K562 (cell line): ENCODE data around the gene TP53I3. TPM values are rescaled to one million over a fixed set of nuclear protein-coding genes. Genes with fewer than 3 reads are reported as not detected.
A peak's percentile ranks its signal among the peaks of the same experiment; 100 is the strongest.

ENCODE experiments used
- ATAC-seq: fragments of 200-7000 bp; cut with Tn5 transposase; 3 replicates; pipeline ENCODE4 v1.9.1; 2020; ENCODE audit warnings: moderate library complexity
- BruUV-seq: library from RNA; stranded (reverse); fragments of 400-500 nt; replicated peaks from 2 replicates; lab custom pipeline; 2021; lab: Mats Ljungman, UMichigan
- CTCF ChIA-PET: fragments of 300-600 bp; formaldehyde crosslinking; extraction: SDS; loops from one replicate; lab custom pipeline; 2021; ENCODE audit warnings: low intra/inter-chr PET ratio; lab: Yijun Ruan, JAX
- POLR2A ChIA-PET: fragments of 300-600, 350-650 bp; sonication (Branson Sonifier 250); formaldehyde crosslinking; extraction: SDS; loops from one replicate; lab custom pipeline; 2021; ENCODE audit warnings: antibody characterized with exemption, inconsistent platforms; lab: Yijun Ruan, JAX
- DNase-seq, 4 experiments: peaks; one replicate each; pipeline versions ENCODE4 v3.0.0 to v3.0.0-alpha.2; 2011 to 2018; ENCODE audit warnings: low spot score in 3 of 4, mixed read lengths in 3 of 4; ENCODE audit errors: extremely low read depth in 1 of 4
- FAIRE-seq: peaks from 2 replicates; lab custom pipeline; 2011; peaks lifted over from hg19 to GRCh38; lab: Jason Lieb, UNC
- H2AFZ ChIP-seq: 2 replicates; pipeline ENCODE4 v1.6.0; 2011; ENCODE audit warnings: low read depth, low read length, control low read depth, inconsistent platforms
- H3K27ac ChIP-seq: fragments of 200-600 bp; 3 replicates; pipeline ENCODE4 v1.8.0; 2011; ENCODE audit warnings: low read depth, mild to moderate bottlenecking, control low read depth, inconsistent platforms, low read length, moderate library complexity, mixed read lengths; ENCODE audit errors: extremely low read depth
- H3K27me3 ChIP-seq, 2 experiments: fragments of 300-600 bp in 1 of 2; 2 replicates in 1 of 2; 3 replicates in 1 of 2; pipeline versions ENCODE4 v1.6.0 to v1.8.0; 2011; ENCODE audit warnings: inconsistent platforms in 2 of 2, low read length in 2 of 2, mild to moderate bottlenecking in 1 of 2, mixed read lengths in 1 of 2, moderate library complexity in 1 of 2; ENCODE audit not compliant: control insufficient read depth in 2 of 2, insufficient read depth in 2 of 2
- H3K36me3 ChIP-seq: fragments of 300-600 bp; 3 replicates; pipeline ENCODE4 v1.8.0; 2011; ENCODE audit warnings: mild to moderate bottlenecking, low read length, inconsistent platforms; ENCODE audit not compliant: control insufficient read depth, insufficient read depth
- H3K4me1 ChIP-seq, 2 experiments: fragments of 200-600 bp in 1 of 2; replicated peaks in 1 of 2; 2 replicates in 1 of 2; 3 replicates in 1 of 2; pipeline versions ENCODE4 v1.5.1 to v1.8.0; 2011; ENCODE audit warnings: inconsistent platforms in 2 of 2, low read length in 2 of 2, mild to moderate bottlenecking in 1 of 2, mixed read lengths in 1 of 2, moderate library complexity in 1 of 2; ENCODE audit not compliant: control insufficient read depth in 2 of 2, insufficient read depth in 2 of 2
- H3K4me2 ChIP-seq: 2 replicates; pipeline ENCODE4 v1.6.1; 2011; ENCODE audit warnings: low read length, control low read depth, inconsistent platforms, mixed read lengths; ENCODE audit not compliant: insufficient read depth
- H3K4me3 ChIP-seq: fragments of 200-600 bp; sonication (generic), shearing (Covaris generic); 2 replicates; pipeline ENCODE4 v1.5.1; 2016; ENCODE audit warnings: control low read depth, inconsistent platforms
- H3K79me2 ChIP-seq: fragments of 200-600 bp; 3 replicates; pipeline ENCODE4 v1.8.0; 2011; ENCODE audit warnings: low read length, inconsistent platforms; ENCODE audit not compliant: control insufficient read depth, insufficient read depth
- H3K9ac ChIP-seq, 2 experiments: 2 replicates each; pipeline versions ENCODE4 v1.6.0 to v1.6.1; 2011; ENCODE audit warnings: low read depth in 2 of 2, low read length in 2 of 2, control low read depth in 1 of 2, inconsistent platforms in 1 of 2, mild to moderate bottlenecking in 1 of 2, mixed read lengths in 1 of 2; ENCODE audit not compliant: insufficient read depth in 1 of 2
- H3K9me1 ChIP-seq: one replicate; pipeline ENCODE4 v1.6.0; 2011; ENCODE audit warnings: inconsistent platforms, mild to moderate bottlenecking, low read length, moderate library complexity; ENCODE audit not compliant: control insufficient read depth, insufficient read depth
- H3K9me3 ChIP-seq: replicated peaks from 2 replicates; pipeline ENCODE4 v1.5.1; 2011; ENCODE audit warnings: low read depth, low read length, inconsistent platforms; ENCODE audit not compliant: control insufficient read depth, insufficient read depth
- H4K20me1 ChIP-seq: replicated peaks from 2 replicates; pipeline ENCODE4 v1.6.1; 2011; ENCODE audit warnings: low read length, inconsistent platforms, mixed read lengths; ENCODE audit not compliant: control insufficient read depth, insufficient read depth
- ADNP ChIP-seq: fragments of 200-800 bp; sonication (Bioruptor generic); IDR thresholded peaks from 2 replicates; pipeline ENCODE4 v1.6.1; 2016; ENCODE audit warnings: missing genetic modification characterization, missing compliant biosample characterization
- BCL6 ChIP-seq: fragments of 250-450 bp; sonication (Bioruptor Pico); IDR thresholded peaks from 2 replicates; pipeline ENCODE4 v1.4.0; 2020
- CCNT2 ChIP-seq: IDR thresholded peaks from 2 replicates; pipeline ENCODE4 v1.6.1; 2011; ENCODE audit warnings: borderline replicate concordance, low read depth, mild to moderate bottlenecking, moderate library complexity, mixed read lengths, low read length; ENCODE audit not compliant: insufficient read length; ENCODE audit errors: extremely low read depth
- CEBPB ChIP-seq: fragments of 450-650 bp; IDR thresholded peaks from 2 replicates; pipeline ENCODE4 v1.6.1; 2016; ENCODE audit warnings: missing genetic modification characterization, missing compliant biosample characterization
- CREBBP ChIP-seq: IDR thresholded peaks from one replicate; pipeline ENCODE4 v1.6.1; 2012; ENCODE audit warnings: low read depth, mild to moderate bottlenecking, control low read depth, inconsistent platforms, low read length
- MBD2 ChIP-seq: sonication (generic); IDR thresholded peaks from 2 replicates; pipeline ENCODE4 v1.6.1; 2016; ENCODE audit warnings: low read depth, borderline replicate concordance
- NFE2L1 ChIP-seq: fragments of 450-650 bp; IDR thresholded peaks from 2 replicates; pipeline ENCODE4 v1.6.1; 2016; ENCODE audit warnings: missing genetic modification characterization, low read depth, mild to moderate bottlenecking, missing compliant biosample characterization, moderate library complexity, borderline replicate concordance
- RBBP5 ChIP-seq: fragments of 200-600 bp; sonication (generic); IDR thresholded peaks from 2 replicates; pipeline ENCODE4 v1.6.1; 2012; ENCODE audit warnings: borderline replicate concordance, mild to moderate bottlenecking, low read length, control low read depth, inconsistent platforms; ENCODE audit not compliant: insufficient read depth, poor library complexity, severe bottlenecking
- XRCC5 ChIP-seq: fragments of 200-400 bp; formaldehyde crosslinking; IDR thresholded peaks from 2 replicates; pipeline ENCODE4 v1.6.1; 2017; ENCODE audit warnings: low read depth, mild to moderate bottlenecking, low read length
- ZBTB9 ChIP-seq: fragments of 450-650 bp; formaldehyde crosslinking; IDR thresholded peaks from 2 replicates; pipeline ENCODE4 v1.4.0; 2020; ENCODE audit warnings: mild to moderate bottlenecking, moderate library complexity
- ZNF175 ChIP-seq: fragments of 200-800 bp; sonication (Bioruptor generic); IDR thresholded peaks from 2 replicates; pipeline ENCODE4 v1.6.1; 2016; ENCODE audit warnings: low read depth, mild to moderate bottlenecking, missing genetic modification characterization, missing compliant biosample characterization
- ZNF41 ChIP-seq: fragments of 250-450 bp; sonication (Bioruptor Pico); conservative IDR thresholded peaks from 2 replicates; pipeline ENCODE4 v1.4.0; 2020; ENCODE audit warnings: mild to moderate bottlenecking
- WGBS: fragments of 100-300 bp; shearing (Covaris generic); methylation state at CpG from one replicate; pipeline ENCODE4 v1.1.6; 2016; ENCODE audit warnings: low coverage, mixed read lengths; ENCODE audit not compliant: insufficient coverage; ENCODE audit errors: missing lambda C conversion rate; 5-methylcytosine and 5-hydroxymethylcytosine counted together
- in situ Hi-C: fragments of 300-500 bp; cut with MboI; formaldehyde crosslinking; loops from 4 replicates; pipeline ENCODE4 v1.15.0; 2018; ENCODE audit warnings: inconsistent platforms, mixed read lengths
- intact Hi-C: fragments of 100-400 bp; cut with micrococcal nuclease; formaldehyde crosslinking; loops from 2 replicates; pipeline ENCODE4 v1.14.2; 2022
- polyA plus RNA-seq, 8 experiments: library from polyadenylated mRNA; depleted of rRNA in 4 of 8; stranded (reverse) in 5 of 8; unstranded in 3 of 8; fragments of >200 nt; fragmentation: Nextera tagmentation in 2 of 8; fragmentation: Illumina TruSeq in 1 of 8; extraction: Ambion mirVana in 2 of 8; extraction: Trizol in 1 of 8; gene quantifications; 2 replicates each; pipeline versions ENCODE4 v1.2.1 to v1.2.3, GENCODE V29; 2011 to 2014; ENCODE audit warnings: inconsistent platforms in 1 of 8, missing spikeins in 1 of 8
- total RNA-seq, 7 experiments: library from RNA; depleted of rRNA in 6 of 7; stranded (reverse); fragments of >200 nt in 6 of 7; fragmentation: Illumina TruSeq in 2 of 7; extraction: Trizol in 2 of 7; gene quantifications; 2 replicates each; pipeline versions ENCODE4 v1.2.1 to v1.2.3, GENCODE V29; 2011 to 2021; ENCODE audit warnings: low replicate concordance in 1 of 7
- TF ChIP-seq, protein P1 (sequence below): fragments of 450-650 bp; formaldehyde crosslinking; IDR thresholded peaks from 2 replicates; pipeline ENCODE4 v1.4.0; 2022; ENCODE audit warnings: mild to moderate bottlenecking, moderate library complexity
- TF ChIP-seq, protein P2 (sequence below): fragments of 250-450 bp; sonication (Bioruptor Pico); IDR thresholded peaks from 2 replicates; pipeline ENCODE4 v1.8.0; 2022; ENCODE audit warnings: moderate library complexity, mild to moderate bottlenecking, inconsistent platforms

TP53I3 gene
- total and polyA plus RNA-seq, 9 of the 15 experiments (the other 6 are each of a cell fraction or from before 2014, with no cell fraction given): 0.65 to 9.5 (median 5.6) TPM

DNA sequence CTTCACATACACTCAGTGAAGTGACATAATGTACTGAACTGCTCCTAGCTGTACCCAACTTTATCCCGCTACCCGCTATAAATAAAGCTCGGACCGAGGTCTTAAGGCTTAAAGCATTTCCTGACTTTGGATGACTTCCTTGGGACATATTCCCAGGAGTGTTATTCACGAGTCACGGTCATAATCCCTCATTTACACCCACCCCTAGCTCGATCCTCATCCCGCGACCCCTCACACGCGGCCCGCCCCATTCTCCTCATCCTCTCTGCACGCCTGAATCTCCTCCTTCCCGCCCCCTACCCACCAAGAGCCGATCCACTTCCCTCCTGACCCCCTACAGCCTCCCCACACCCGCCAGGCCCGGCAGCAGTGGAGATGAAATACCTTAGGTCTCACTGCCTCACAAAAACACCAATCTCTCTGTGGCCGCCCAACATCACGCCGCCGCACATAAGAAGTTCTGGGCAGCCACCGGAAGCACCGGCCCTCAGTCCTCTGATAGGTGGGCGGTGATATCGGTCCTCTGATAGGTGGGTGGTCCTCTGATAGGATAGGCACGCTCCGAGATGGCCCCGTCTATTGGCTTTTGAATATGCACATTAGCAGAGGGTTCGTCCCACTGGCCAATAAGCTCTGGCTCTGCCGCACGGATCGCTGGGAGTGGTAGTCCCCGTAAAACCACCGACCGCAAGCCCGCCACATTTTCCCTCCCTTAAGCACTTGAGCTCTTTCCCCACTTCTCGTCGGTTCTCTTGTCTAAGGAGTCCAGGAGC is 37.5 kb downstream of the TP53I3 start, which contains the start of gene WDCP:
TSS of gene WDCP (minus strand) at position 462 of the 773 bp plus-strand sequence. CDS start 7,897 bp downstream, outside the sequence.
- H3K4me1 ChIP-seq: peaks cover 8 to 22% of the 10 kb centered on the region in 2 experiments; a peak in 4 of 5 replicates
- peak; percentile 99 for FAIRE-seq
- TF ChIP-seq, protein P1, sequence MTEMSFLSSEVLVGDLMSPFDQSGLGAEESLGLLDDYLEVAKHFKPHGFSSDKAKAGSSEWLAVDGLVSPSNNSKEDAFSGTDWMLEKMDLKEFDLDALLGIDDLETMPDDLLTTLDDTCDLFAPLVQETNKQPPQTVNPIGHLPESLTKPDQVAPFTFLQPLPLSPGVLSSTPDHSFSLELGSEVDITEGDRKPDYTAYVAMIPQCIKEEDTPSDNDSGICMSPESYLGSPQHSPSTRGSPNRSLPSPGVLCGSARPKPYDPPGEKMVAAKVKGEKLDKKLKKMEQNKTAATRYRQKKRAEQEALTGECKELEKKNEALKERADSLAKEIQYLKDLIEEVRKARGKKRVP: no peak
- no peak for TF ChIP-seq CCNT2
- TF ChIP-seq BCL6 (CRISPR knock-in tag): no peak
- TF ChIP-seq ADNP (tag): no peak
- TF ChIP-seq ZNF175 (CRISPR knock-in tag): no peak
- TF ChIP-seq ZNF41 (CRISPR knock-in tag): no peak
- TF ChIP-seq CEBPB (tag): no peak
- TF ChIP-seq NFE2L1 (tag): no peak
- no peak for TF ChIP-seq RBBP5
- no peak for TF ChIP-seq CREBBP
- peak; percentile 99 for TF ChIP-seq MBD2
- TF ChIP-seq ZBTB9: no peak
- TF ChIP-seq, protein P2, sequence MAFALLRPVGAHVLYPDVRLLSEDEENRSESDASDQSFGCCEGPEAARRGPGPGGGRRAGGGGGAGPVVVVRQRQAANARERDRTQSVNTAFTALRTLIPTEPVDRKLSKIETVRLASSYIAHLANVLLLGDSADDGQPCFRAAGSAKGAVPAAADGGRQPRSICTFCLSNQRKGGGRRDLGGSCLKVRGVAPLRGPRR (CRISPR knock-in tag): no peak
- TF ChIP-seq XRCC5: no peak

More for the DNA sequence above, 37.5 kb downstream of the TP53I3 start, which contains the start of gene WDCP:
- ChIA-PET CTCF (no interaction called here), POLR2A (interaction anchor here (0.5 to 2.1 kb wide), 17 partner anchors 9 to 327 kb away, joined by 3 to 10 read pairs (median 4); partner anchors contain the start of genes ATAD2B, MFSD2B and SF3B6)
- BruUV-seq: TSS peak; percentile 73
- Histone ChIP-seq H3K9ac (peak within 1 kb of the TSS; percentile 62 to 95), H3K4me2 (peak within 1 kb of the TSS; percentile 82), H3K27me3 (peaks cover 6 to 11% of the 10 kb centered on the region in 2 experiments; a peak in 3 of 5 replicates), H3K9me1 (no peaks in the 10 kb centered on the region), H3K4me3 (peak within 1 kb of the TSS; percentile 64), H3K36me3 (peaks cover 8% of the 10 kb centered on the region; the same call in 1 of the 3 replicates), H3K27ac (peak within 1 kb of the TSS; percentile 52), H3K9me3 (no peaks in the 10 kb centered on the region), H2AFZ (peak within 1 kb of the TSS; percentile 91), H3K79me2 (peaks cover 40% of the 10 kb centered on the region), H4K20me1 (no peaks in the 10 kb centered on the region; the same call in 1 of the 2 replicates)
- intact Hi-C loops (loop anchor here (1.0 kb wide), 1 partner anchor 29 kb away; the partner anchor contains the start of gene SF3B6), in situ Hi-C loops (no loop called here)
- DNase-seq: peak; percentile 90 to 98 (median 94)
- WGBS: 0% methylated on average over 38 of the region's 38 CpGs
- peak; percentile 96 for ATAC-seq
